ENCODE results near the gene HSPA1B.

The HSPA1B gene

GRCh38 chr6:31827286-31828079, at the start of gene HSPA1B:
Gene HSPA1B, plus strand, starts transcription at chr6:31827738. Its CDS starts 213 bp downstream, at chr6:31827951.
- DNase-seq (ENCODE audit: extremely low spot score): peak; percentile 92
- POLR2A ChIA-PET: interaction anchor here (0.5 to 1.6 kb wide), 35 partner anchors 10 to 1619 kb away, joined by 3 to 39 read pairs (median 4); partner anchors contain the start of genes ATP6V1G2, C6orf47, CLIC1 and DDAH2
- TF ChIP-seq, protein P1, sequence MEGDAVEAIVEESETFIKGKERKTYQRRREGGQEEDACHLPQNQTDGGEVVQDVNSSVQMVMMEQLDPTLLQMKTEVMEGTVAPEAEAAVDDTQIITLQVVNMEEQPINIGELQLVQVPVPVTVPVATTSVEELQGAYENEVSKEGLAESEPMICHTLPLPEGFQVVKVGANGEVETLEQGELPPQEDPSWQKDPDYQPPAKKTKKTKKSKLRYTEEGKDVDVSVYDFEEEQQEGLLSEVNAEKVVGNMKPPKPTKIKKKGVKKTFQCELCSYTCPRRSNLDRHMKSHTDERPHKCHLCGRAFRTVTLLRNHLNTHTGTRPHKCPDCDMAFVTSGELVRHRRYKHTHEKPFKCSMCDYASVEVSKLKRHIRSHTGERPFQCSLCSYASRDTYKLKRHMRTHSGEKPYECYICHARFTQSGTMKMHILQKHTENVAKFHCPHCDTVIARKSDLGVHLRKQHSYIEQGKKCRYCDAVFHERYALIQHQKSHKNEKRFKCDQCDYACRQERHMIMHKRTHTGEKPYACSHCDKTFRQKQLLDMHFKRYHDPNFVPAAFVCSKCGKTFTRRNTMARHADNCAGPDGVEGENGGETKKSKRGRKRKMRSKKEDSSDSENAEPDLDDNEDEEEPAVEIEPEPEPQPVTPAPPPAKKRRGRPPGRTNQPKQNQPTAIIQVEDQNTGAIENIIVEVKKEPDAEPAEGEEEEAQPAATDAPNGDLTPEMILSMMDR (IDR thresholded peaks at IDR 0.05; ENCODE audit: control extremely low read depth, extremely low read depth, low read depth, missing control alignments): no peak
- CTCF ChIA-PET: interaction anchor here (0.7 to 1.2 kb wide), 3 partner anchors 89 to 229 kb away, joined by 3 read pairs; partner anchors contain the start of gene ABHD16A

DNA sequence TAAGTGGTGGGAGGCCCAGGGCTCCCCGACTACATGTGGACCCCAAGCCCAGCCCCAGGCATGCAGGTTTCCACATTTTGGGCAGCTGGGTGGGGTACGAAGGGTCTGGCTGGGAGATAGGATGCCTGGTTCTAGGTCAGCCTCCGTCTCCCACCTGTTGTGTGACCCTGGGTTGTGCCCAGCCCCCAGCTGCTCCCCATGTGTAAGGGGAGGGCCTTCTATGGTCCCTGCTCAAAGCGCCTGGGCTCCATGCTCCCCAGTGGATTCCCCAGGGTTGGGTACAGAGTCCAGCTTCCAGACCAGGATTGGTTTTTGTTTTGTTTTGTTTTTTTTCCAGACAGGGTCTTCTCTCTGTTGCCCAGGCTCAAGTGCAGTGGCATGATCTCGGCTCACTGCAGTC, 49.3 kb upstream of the HSPA1B start:
- DNase-seq (ENCODE audit: extremely low spot score): no peak
- ChIA-PET POLR2A (interaction anchor here (1.6 kb wide), 1 partner anchor 49 kb away, joined by 5 read pairs; the partner anchor contains the start of gene HSPA1B), CTCF (interaction anchor here (1.0 to 4.6 kb wide), 4 partner anchors 8 to 48 kb away, joined by 3 to 31 read pairs (median 6); no protein-coding TSS in a partner anchor)
- TF ChIP-seq, protein P1 (IDR thresholded peaks at IDR 0.05; ENCODE audit: control extremely low read depth, extremely low read depth, low read depth, missing control alignments): no peak

DNA sequence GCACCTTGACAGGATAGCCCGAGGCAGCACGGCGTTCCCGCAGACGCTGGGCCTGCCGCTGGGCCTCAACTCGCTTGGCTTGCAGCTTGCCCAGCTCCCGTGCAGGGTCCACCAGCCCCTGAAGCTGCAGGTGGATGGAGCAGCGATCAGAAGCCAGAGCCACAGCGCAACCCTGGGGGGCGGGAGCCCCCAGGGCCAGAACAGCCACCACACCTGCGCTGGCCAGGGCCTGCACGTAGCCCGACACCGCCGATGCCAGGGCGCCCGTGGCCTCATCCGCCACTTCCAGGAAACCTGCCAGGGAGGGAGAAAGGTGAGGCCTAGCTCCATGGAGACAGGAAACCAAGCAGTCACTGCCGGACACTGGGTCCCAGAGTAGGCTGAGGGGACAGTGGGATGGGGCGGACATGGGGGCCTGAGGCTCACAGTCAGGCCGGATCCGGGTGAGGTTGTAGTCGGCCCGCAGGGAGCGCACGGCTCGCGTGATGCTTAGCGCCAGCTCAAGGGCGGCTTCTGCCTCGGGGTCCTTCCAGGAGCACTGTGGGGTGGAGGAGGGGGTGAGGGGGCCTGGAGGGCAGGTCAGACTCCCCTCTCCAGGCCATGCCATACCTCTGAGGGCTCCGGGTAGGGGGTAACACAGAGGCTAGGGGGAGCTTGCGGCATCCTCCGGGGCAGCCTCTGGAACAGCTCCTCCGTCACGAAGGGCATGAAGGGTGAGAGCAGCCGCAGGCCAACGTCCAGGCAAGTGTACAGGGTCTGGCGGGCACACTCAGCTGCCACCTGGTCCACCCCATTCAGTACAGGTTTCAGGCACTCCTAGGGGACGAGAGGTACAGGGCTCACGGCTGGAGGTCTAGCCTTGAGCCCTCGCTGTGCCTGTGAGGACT, 48.3 kb upstream of the HSPA1B start:
- DNase-seq (ENCODE audit: extremely low spot score): no peak
- ChIA-PET POLR2A (interaction anchor here (1.6 kb wide), 1 partner anchor 48 kb away, joined by 5 read pairs; the partner anchor contains the start of gene HSPA1B), CTCF (interaction anchor here (1.3 to 4.6 kb wide), 5 partner anchors 9 to 32 kb away, joined by 3 to 31 read pairs (median 5); partner anchors contain the start of gene VARS1)
- TF ChIP-seq, protein P1 (IDR thresholded peaks at IDR 0.05; ENCODE audit: control extremely low read depth, extremely low read depth, low read depth, missing control alignments): no peak

DNA sequence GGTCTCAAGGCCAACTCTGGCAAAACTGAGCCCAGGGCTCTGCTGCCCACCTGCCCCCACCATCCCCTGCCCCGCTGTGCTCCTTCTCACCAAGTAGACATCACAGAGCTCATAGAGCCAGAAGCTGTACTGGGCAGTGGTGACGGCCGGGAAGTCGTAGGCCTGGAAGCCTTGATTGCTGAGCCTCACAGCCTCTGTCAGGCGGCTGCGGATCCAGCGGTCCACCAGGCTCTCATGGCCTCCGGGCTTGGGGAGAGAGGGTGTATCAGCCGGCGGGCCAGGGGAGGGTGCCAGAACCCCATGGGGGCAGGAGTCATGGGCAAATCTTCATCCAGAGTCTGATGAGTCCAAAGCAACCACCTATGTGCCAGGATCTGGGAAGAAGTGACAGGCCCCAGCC, 47.6 kb upstream of the HSPA1B start:
- ChIA-PET POLR2A (no interaction called here), CTCF (interaction anchor here (1.3 to 4.6 kb wide), 5 partner anchors 10 to 32 kb away, joined by 3 to 31 read pairs (median 5); partner anchors contain the start of gene VARS1)
- TF ChIP-seq, protein P1 (IDR thresholded peaks at IDR 0.05; ENCODE audit: control extremely low read depth, extremely low read depth, low read depth, missing control alignments): no peak
- no peak for DNase-seq (ENCODE audit: extremely low spot score)

DNA sequence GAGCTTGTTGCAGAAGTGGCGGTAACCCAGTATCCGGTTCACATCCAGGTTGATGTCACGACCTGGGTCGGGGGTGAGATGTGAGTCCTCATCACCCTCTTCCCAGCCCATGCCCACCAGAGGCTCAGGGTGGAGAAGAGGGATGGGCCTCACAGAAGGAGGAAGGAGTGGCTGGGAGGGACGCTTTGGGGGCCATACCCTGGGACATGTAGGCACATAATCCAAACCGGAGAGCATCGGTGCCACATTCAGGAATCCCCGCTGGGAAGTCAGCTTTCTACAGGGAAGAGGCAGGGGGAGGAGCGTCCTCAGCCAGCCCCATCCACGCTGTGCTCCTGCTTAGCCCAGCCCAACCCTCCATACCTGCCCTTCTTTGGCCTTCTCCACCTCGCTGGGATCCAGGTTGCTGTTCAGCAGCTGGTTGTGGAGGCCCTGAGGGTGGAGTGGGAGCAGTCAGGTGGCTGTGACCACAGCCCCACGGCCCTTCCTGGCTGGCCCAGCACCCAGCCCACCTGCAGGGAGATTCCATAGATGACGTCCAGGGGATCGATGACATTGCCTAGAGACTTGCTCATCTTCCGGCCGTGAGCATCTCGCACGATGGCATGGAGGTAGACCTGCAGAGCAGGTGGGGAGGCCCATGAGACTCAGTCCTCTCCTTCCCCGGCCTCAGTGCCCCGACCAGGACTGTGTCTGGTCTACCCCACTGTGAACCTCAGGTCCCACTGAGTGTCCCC, 46.9 kb upstream of the HSPA1B start:
- no peak for DNase-seq (ENCODE audit: extremely low spot score)
- ChIA-PET POLR2A (interaction anchor here (0.8 kb wide), 1 partner anchor 11 kb away, joined by 3 read pairs; no protein-coding TSS in a partner anchor), CTCF (interaction anchor here (1.0 to 4.6 kb wide), 6 partner anchors 11 to 33 kb away, joined by 3 to 31 read pairs (median 6); partner anchors contain the start of gene VARS1)
- TF ChIP-seq, protein P1 (IDR thresholded peaks at IDR 0.05; ENCODE audit: control extremely low read depth, extremely low read depth, low read depth, missing control alignments): no peak
